ENCODE data around the gene DOK7.

DOK7 gene

GRCh38 chr4:3520276-3520675, 57.2 kb downstream of the DOK7 start:
- Histone ChIP-seq H2BK5ac (ENCODE audit: low read length) (peak overlapping the region; percentile 39), H3K27me3 (ENCODE audit: control insufficient read depth in 3 of 3, insufficient read depth in 3 of 3, low read depth in 1 of 3, low read length in 3 of 3) (no peaks in the 10 kb centered on the region), H2BK15ac (ENCODE audit: low read length) (no peak overlapping the region), H2BK12ac (ENCODE audit: low read length) (no peak overlapping the region), H3K4ac (ENCODE audit: low read length) (no peak overlapping the region), H3K9me3 (replicated peaks in 1 of 2; ENCODE audit: control insufficient read depth in 2 of 2, insufficient read depth in 1 of 2, low read depth in 1 of 2, low read length in 2 of 2) (no peaks in the 10 kb centered on the region), H2BK120ac (ENCODE audit: low read depth, low read length) (no peak overlapping the region), H3K79me1 (ENCODE audit: low read depth, low read length) (peaks cover 13% of the 10 kb centered on the region), H3K27ac (replicated peaks; ENCODE audit: low read length) (no peak overlapping the region), H4K8ac (ENCODE audit: low read depth, low read length) (no peak overlapping the region), H3K9ac (ENCODE audit: low read depth, low read length, poor library complexity) (no peak overlapping the region), H3K18ac (ENCODE audit: low read length) (no peak overlapping the region), H4K91ac (ENCODE audit: low read depth, low read length, poor library complexity) (no peak overlapping the region), H3K4me1 (ENCODE audit: control insufficient read depth in 2 of 2, insufficient read depth in 1 of 2, low read depth in 1 of 2, low read length in 2 of 2) (no peaks in the 10 kb centered on the region), H3K4me3 (ENCODE audit: low read length in 2 of 2) (no peak overlapping the region), H3K4me2 (ENCODE audit: insufficient read depth, low read length, poor library complexity, severe bottlenecking) (no peak overlapping the region), H3K14ac (ENCODE audit: low read length) (no peak overlapping the region), H3K36me3 (replicated peaks in 1 of 2; ENCODE audit: control insufficient read depth in 2 of 2, insufficient read depth in 2 of 2, low read length in 2 of 2) (peaks cover 65 to 96% of the 10 kb centered on the region in 2 donors), H2AK5ac (ENCODE audit: low read depth, low read length) (no peak overlapping the region), H3K23ac (ENCODE audit: low read depth, low read length, poor library complexity) (no peak overlapping the region), H2AFZ (ENCODE audit: low read length) (no peak overlapping the region)
- WGBS, 2 donors (ENCODE audit: extremely low coverage in 2 of 2, insufficient read length in 2 of 2, insufficient replicate concordance in 1 of 2): no CpG with 5 or more reads among the region's 11 CpGs
- DNase-seq (ENCODE audit: low spot score): no peak

GRCh38 chr4:3520796-3521600, 57.9 kb downstream of the DOK7 start:
- peaks cover 62 to 96% of the 10 kb centered on the region in 2 donors for H3K36me3 ChIP-seq (replicated peaks in 1 of 2; ENCODE audit: control insufficient read depth in 2 of 2, insufficient read depth in 2 of 2, low read length in 2 of 2)
- WGBS, 2 donors (ENCODE audit: extremely low coverage in 2 of 2, insufficient read length in 2 of 2, insufficient replicate concordance in 1 of 2): no CpG with 5 or more reads among the region's 31 CpGs

GRCh38 chr4:3521621-3522325, 58.7 kb downstream of the DOK7 start:
- Histone ChIP-seq H3K4me2 (ENCODE audit: insufficient read depth, low read length, poor library complexity, severe bottlenecking) (no peak overlapping the region), H2AK5ac (ENCODE audit: low read depth, low read length) (no peak overlapping the region), H4K8ac (ENCODE audit: low read depth, low read length) (no peak overlapping the region), H2AFZ (ENCODE audit: low read length) (no peak overlapping the region), H3K79me1 (ENCODE audit: low read depth, low read length) (peaks cover 16% of the 10 kb centered on the region), H3K4me3 (ENCODE audit: low read length in 2 of 2) (no peak overlapping the region), H3K14ac (ENCODE audit: low read length) (no peak overlapping the region), H3K18ac (ENCODE audit: low read length) (no peak overlapping the region), H2BK5ac (ENCODE audit: low read length) (no peak overlapping the region), H3K4ac (ENCODE audit: low read length) (no peak overlapping the region), H2BK120ac (ENCODE audit: low read depth, low read length) (no peak overlapping the region), H3K27me3 (ENCODE audit: control insufficient read depth in 3 of 3, insufficient read depth in 3 of 3, low read depth in 1 of 3, low read length in 3 of 3) (no peaks in the 10 kb centered on the region), H3K36me3 (replicated peaks in 1 of 2; ENCODE audit: control insufficient read depth in 2 of 2, insufficient read depth in 2 of 2, low read length in 2 of 2) (peaks cover 55 to 95% of the 10 kb centered on the region in 2 donors), H3K27ac (replicated peaks; ENCODE audit: low read length) (no peak overlapping the region), H3K23ac (ENCODE audit: low read depth, low read length, poor library complexity) (no peak overlapping the region), H2BK15ac (ENCODE audit: low read length) (no peak overlapping the region), H3K9me3 (replicated peaks in 1 of 2; ENCODE audit: control insufficient read depth in 2 of 2, insufficient read depth in 1 of 2, low read depth in 1 of 2, low read length in 2 of 2) (no peaks in the 10 kb centered on the region), H4K91ac (ENCODE audit: low read depth, low read length, poor library complexity) (no peak overlapping the region), H3K4me1 (ENCODE audit: control insufficient read depth in 2 of 2, insufficient read depth in 1 of 2, low read depth in 1 of 2, low read length in 2 of 2) (peaks cover 0 to 5% of the 10 kb centered on the region in 2 donors), H3K9ac (ENCODE audit: low read depth, low read length, poor library complexity) (no peak overlapping the region), H2BK12ac (ENCODE audit: low read length) (no peak overlapping the region)
- WGBS, 2 donors (ENCODE audit: extremely low coverage in 2 of 2, insufficient read length in 2 of 2, insufficient replicate concordance in 1 of 2): no CpG with 5 or more reads among the region's 16 CpGs
- DNase-seq (ENCODE audit: low spot score): no peak

More at GRCh38 chr4:3520796-3521600, 57.9 kb downstream of the DOK7 start:
- Histone ChIP-seq H2BK5ac (ENCODE audit: low read length) (peak overlapping the region; percentile 39), H3K14ac (ENCODE audit: low read length) (no peak overlapping the region), H4K8ac (ENCODE audit: low read depth, low read length) (no peak overlapping the region), H3K9ac (ENCODE audit: low read depth, low read length, poor library complexity) (no peak overlapping the region), H3K4me1 (ENCODE audit: control insufficient read depth in 2 of 2, insufficient read depth in 1 of 2, low read depth in 1 of 2, low read length in 2 of 2) (peaks cover 0 to 1% of the 10 kb centered on the region in 2 donors), H4K91ac (ENCODE audit: low read depth, low read length, poor library complexity) (no peak overlapping the region), H3K4me3 (ENCODE audit: low read length in 2 of 2) (no peak overlapping the region), H3K27me3 (ENCODE audit: control insufficient read depth in 3 of 3, insufficient read depth in 3 of 3, low read depth in 1 of 3, low read length in 3 of 3) (no peaks in the 10 kb centered on the region), H3K4ac (ENCODE audit: low read length) (no peak overlapping the region), H3K79me1 (ENCODE audit: low read depth, low read length) (peaks cover 13% of the 10 kb centered on the region), H3K9me3 (replicated peaks in 1 of 2; ENCODE audit: control insufficient read depth in 2 of 2, insufficient read depth in 1 of 2, low read depth in 1 of 2, low read length in 2 of 2) (no peaks in the 10 kb centered on the region), H2AFZ (ENCODE audit: low read length) (no peak overlapping the region), H3K4me2 (ENCODE audit: insufficient read depth, low read length, poor library complexity, severe bottlenecking) (no peak overlapping the region), H2BK15ac (ENCODE audit: low read length) (no peak overlapping the region), H2BK120ac (ENCODE audit: low read depth, low read length) (no peak overlapping the region), H3K27ac (replicated peaks; ENCODE audit: low read length) (no peak overlapping the region), H3K23ac (ENCODE audit: low read depth, low read length, poor library complexity) (no peak overlapping the region), H2AK5ac (ENCODE audit: low read depth, low read length) (no peak overlapping the region), H3K18ac (ENCODE audit: low read length) (no peak overlapping the region), H2BK12ac (ENCODE audit: low read length) (no peak overlapping the region)
- no peak for DNase-seq (ENCODE audit: low spot score)

GRCh38 chr4:3522326-3522640, 59.2 kb downstream of the DOK7 start:
- no peak overlapping the region for H3K14ac ChIP-seq (ENCODE audit: low read length)
- H3K27me3 ChIP-seq (ENCODE audit: control insufficient read depth in 3 of 3, insufficient read depth in 3 of 3, low read depth in 1 of 3, low read length in 3 of 3): no peaks in the 10 kb centered on the region
- no peak for DNase-seq (ENCODE audit: low spot score)
- no peak overlapping the region for H2BK5ac ChIP-seq (ENCODE audit: low read length)
- H3K9ac ChIP-seq (ENCODE audit: low read depth, low read length, poor library complexity): no peak overlapping the region
- H3K9me3 ChIP-seq (replicated peaks in 1 of 2; ENCODE audit: control insufficient read depth in 2 of 2, insufficient read depth in 1 of 2, low read depth in 1 of 2, low read length in 2 of 2): no peaks in the 10 kb centered on the region
- H2BK120ac ChIP-seq (ENCODE audit: low read depth, low read length): no peak overlapping the region
- WGBS, 2 donors (ENCODE audit: extremely low coverage in 2 of 2, insufficient read length in 2 of 2, insufficient replicate concordance in 1 of 2): no CpG with 5 or more reads among the region's 15 CpGs
- no peak overlapping the region for H2BK12ac ChIP-seq (ENCODE audit: low read length)
- H4K8ac ChIP-seq (ENCODE audit: low read depth, low read length): no peak overlapping the region
- H2AFZ ChIP-seq (ENCODE audit: low read length): no peak overlapping the region
- H3K36me3 ChIP-seq (replicated peaks in 1 of 2; ENCODE audit: control insufficient read depth in 2 of 2, insufficient read depth in 2 of 2, low read length in 2 of 2): peaks cover 50 to 94% of the 10 kb centered on the region in 2 donors
- H4K91ac ChIP-seq (ENCODE audit: low read depth, low read length, poor library complexity): no peak overlapping the region
- H3K4me2 ChIP-seq (ENCODE audit: insufficient read depth, low read length, poor library complexity, severe bottlenecking): no peak overlapping the region
- no peak overlapping the region for H2AK5ac ChIP-seq (ENCODE audit: low read depth, low read length)
- peaks cover 0 to 9% of the 10 kb centered on the region in 2 donors for H3K4me1 ChIP-seq (ENCODE audit: control insufficient read depth in 2 of 2, insufficient read depth in 1 of 2, low read depth in 1 of 2, low read length in 2 of 2)
- H3K4ac ChIP-seq (ENCODE audit: low read length): no peak overlapping the region
- no peak overlapping the region for H3K18ac ChIP-seq (ENCODE audit: low read length)
- no peak overlapping the region for H3K23ac ChIP-seq (ENCODE audit: low read depth, low read length, poor library complexity)
- no peak overlapping the region for H2BK15ac ChIP-seq (ENCODE audit: low read length)
- H3K27ac ChIP-seq (replicated peaks; ENCODE audit: low read length): no peak overlapping the region
- H3K79me1 ChIP-seq (ENCODE audit: low read depth, low read length): peaks cover 17% of the 10 kb centered on the region
- no peak overlapping the region for H3K4me3 ChIP-seq (ENCODE audit: low read length in 2 of 2)
